Caco-2 (cell line): ENCODE results near the gene GLUL. TPM values are rescaled to one million over a fixed set of nuclear protein-coding genes. Genes with fewer than 3 reads are reported as not detected.

Source experiments
- BruUV-seq: library from RNA; stranded (reverse); fragments of 400-500 nt; replicated peaks from 2 replicates; lab custom pipeline; 2021; lab: Mats Ljungman, UMichigan
- CTCF ChIA-PET: fragments of 300-600 bp; sonication (Branson Sonifier 250); formaldehyde crosslinking; loops from one replicate; lab custom pipeline; 2022; ENCODE audit warnings: antibody characterized with exemption; lab: Charles Lee
- POLR2A ChIA-PET: fragments of 300-600 bp; sonication (Branson Sonifier 250); formaldehyde crosslinking; loops from one replicate; lab custom pipeline; 2022; ENCODE audit warnings: antibody characterized with exemption; lab: Charles Lee
- DNase-seq, 2 experiments: peaks; one replicate each; pipeline versions ENCODE4 v3.0.0 to v3.0.0-alpha.2; 2020 to 2022
- H3K27me3 ChIP-seq: replicated peaks from 2 replicates; pipeline ENCODE4 v1.6.0; 2011; ENCODE audit warnings: low read length; ENCODE audit not compliant: control insufficient read depth, insufficient read depth
- H3K36me3 ChIP-seq: 2 replicates; pipeline ENCODE4 v1.5.1; 2011; ENCODE audit warnings: low read length; ENCODE audit not compliant: control insufficient read depth, insufficient read depth
- H3K4me1 ChIP-seq: fragments of 250-450 bp; sonication (Bioruptor Pico); 2 replicates; pipeline ENCODE4 v1.5.1; 2020; ENCODE audit warnings: mild to moderate bottlenecking
- H3K4me3 ChIP-seq: 2 replicates; pipeline ENCODE4 v1.5.1; 2011; ENCODE audit warnings: low read depth, mild to moderate bottlenecking, control low read depth, low read length
- H3K9me3 ChIP-seq: fragments of 250-450 bp; sonication (Bioruptor Pico); 2 replicates; pipeline ENCODE4 v1.5.1; 2020; ENCODE audit warnings: mild to moderate bottlenecking, moderate library complexity
- H3K27ac Mint-ChIP-seq: one replicate; pipeline ENCODE4 v1.8.0; 2022; ENCODE audit warnings: mixed read lengths; ENCODE audit not compliant: unreplicated experiment
- H3K27me3 Mint-ChIP-seq: one replicate; pipeline ENCODE4 v1.8.0; 2022; ENCODE audit warnings: mixed read lengths; ENCODE audit not compliant: insufficient read depth, unreplicated experiment
- H3K36me3 Mint-ChIP-seq: one replicate; pipeline ENCODE4 v1.8.0; 2022; ENCODE audit warnings: mild to moderate bottlenecking, mixed read lengths; ENCODE audit not compliant: insufficient read depth, unreplicated experiment
- H3K4me1 Mint-ChIP-seq: one replicate; pipeline ENCODE4 v1.8.0; 2022; ENCODE audit warnings: low read depth, mixed read lengths; ENCODE audit not compliant: unreplicated experiment
- H3K4me3 Mint-ChIP-seq: one replicate; pipeline ENCODE4 v1.8.0; 2022; ENCODE audit warnings: mild to moderate bottlenecking, moderate library complexity, mixed read lengths; ENCODE audit not compliant: unreplicated experiment
- H3K9me3 Mint-ChIP-seq: one replicate; pipeline ENCODE4 v1.8.0; 2022; ENCODE audit warnings: mixed read lengths; ENCODE audit not compliant: unreplicated experiment
- CTCF ChIP-seq, 2 experiments: fragments of 200-600 bp in 1 of 2; IDR thresholded peaks; 1 replicate in 1 of 2; 2 replicates in 1 of 2; pipeline versions ENCODE4 v1.5.1 to v1.8.0; 2011 to 2022; ENCODE audit warnings: antibody characterized with exemption in 1 of 2, control low read depth in 1 of 2, inconsistent platforms in 1 of 2, low read depth in 1 of 2, low read length in 1 of 2, mild to moderate bottlenecking in 1 of 2, moderate library complexity in 1 of 2; ENCODE audit not compliant: insufficient read depth in 1 of 2, severe bottlenecking in 1 of 2, unreplicated experiment in 1 of 2
- intact Hi-C: fragments of 100-400 bp; cut with micrococcal nuclease; formaldehyde crosslinking; loops from one replicate; pipeline ENCODE4 v1.10.0; 2022; ENCODE audit not compliant: unreplicated experiment
- total RNA-seq: library from RNA; stranded (reverse); gene quantifications from 2 replicates; pipeline ENCODE4 v1.2.3, GENCODE V29; 2022

The GLUL gene
- total RNA-seq, 1 experiment from 2014 or later: 394 TPM

- Mint-ChIP-seq H3K36me3 (no peaks in the 10 kb centered on the region), H3K27ac (no peak overlapping the region), H3K9me3 (no peaks in the 10 kb centered on the region), H3K27me3 (no peaks in the 10 kb centered on the region), H3K4me3 (no peak overlapping the region), H3K4me1 (peaks cover 14% of the 10 kb centered on the region)
- no peak for TF ChIP-seq CTCF (IDR thresholded peaks at IDR 0.05; ENCODE audit: insufficient read depth in 1 of 2, low read depth in 1 of 2, low read length in 1 of 2, severe bottlenecking in 1 of 2, unreplicated experiment in 1 of 2)
- no peaks in the 10 kb centered on the region for H3K9me3 ChIP-seq
- ChIA-PET POLR2A (no interaction called here), CTCF (no interaction called here)
- peaks cover 11% of the 10 kb centered on the region for H3K4me1 ChIP-seq
- no TSS peak for BruUV-seq
- no peaks in the 10 kb centered on the region for H3K27me3 ChIP-seq
- DNase-seq: no peak
- H3K4me3 ChIP-seq: no peak overlapping the region
- intact Hi-C loops: no loop called here
- no peaks in the 10 kb centered on the region for H3K36me3 ChIP-seq
These were observed 51.1 kb downstream of the GLUL start for GRCh38 chr1:182340233-182341058.

- Mint-ChIP-seq H3K4me3 (no peak overlapping the region), H3K27ac (no peak overlapping the region), H3K27me3 (no peaks in the 10 kb centered on the region), H3K9me3 (no peaks in the 10 kb centered on the region), H3K4me1 (peaks cover 14% of the 10 kb centered on the region), H3K36me3 (no peaks in the 10 kb centered on the region)
- Histone ChIP-seq H3K9me3 (no peaks in the 10 kb centered on the region), H3K36me3 (no peaks in the 10 kb centered on the region), H3K4me1 (peaks cover 11% of the 10 kb centered on the region), H3K4me3 (no peak overlapping the region), H3K27me3 (no peaks in the 10 kb centered on the region)
- ChIA-PET POLR2A (no interaction called here), CTCF (no interaction called here)
- no peak for DNase-seq
- no peak for TF ChIP-seq CTCF (IDR thresholded peaks at IDR 0.05; ENCODE audit: insufficient read depth in 1 of 2, low read depth in 1 of 2, low read length in 1 of 2, severe bottlenecking in 1 of 2, unreplicated experiment in 1 of 2)
- BruUV-seq: no TSS peak
- intact Hi-C loops: no loop called here
These were observed 51.9 kb downstream of the GLUL start for GRCh38 chr1:182339684-182340083.

GRCh38 chr1:182338806-182339370 lies 52.7 kb downstream of the GLUL start:
- POLR2A ChIA-PET: no interaction called here
- intact Hi-C loops: no loop called here

More at GRCh38 chr1:182338806-182339370, 52.7 kb downstream of the GLUL start:
- Histone ChIP-seq H3K4me3 (no peak overlapping the region), H3K9me3 (no peaks in the 10 kb centered on the region), H3K36me3 (no peaks in the 10 kb centered on the region), H3K27me3 (no peaks in the 10 kb centered on the region), H3K4me1 (peaks cover 11% of the 10 kb centered on the region)
- CTCF ChIA-PET: no interaction called here
- BruUV-seq: no TSS peak
- TF ChIP-seq CTCF (IDR thresholded peaks at IDR 0.05; ENCODE audit: insufficient read depth in 1 of 2, low read depth in 1 of 2, low read length in 1 of 2, severe bottlenecking in 1 of 2, unreplicated experiment in 1 of 2): no peak
- H3K36me3 Mint-ChIP-seq: no peaks in the 10 kb centered on the region
- H3K27me3 Mint-ChIP-seq: no peaks in the 10 kb centered on the region
- no peak for DNase-seq
- no peaks in the 10 kb centered on the region for H3K9me3 Mint-ChIP-seq
- no peak overlapping the region for H3K27ac Mint-ChIP-seq
- H3K4me1 Mint-ChIP-seq: peaks cover 14% of the 10 kb centered on the region
- H3K4me3 Mint-ChIP-seq: no peak overlapping the region
